Ovary (tissue), 9 donors: ENCODE measurements around the gene ITIH1. TPM values are rescaled to one million over a fixed set of nuclear protein-coding genes. Genes with fewer than 3 reads are reported as not detected.

Experiments used
- DNase-seq, 5 donors: peaks; one replicate each; pipeline ENCODE4 v3.0.0-alpha.2; 2019 to 2020
- H3K27ac ChIP-seq, 2 donors: fragments of 200-600 bp; one replicate each; pipeline versions ENCODE4 v1.5.1 to v1.8.0; 2019 to 2022
- H3K27me3 ChIP-seq: fragments of 200-600 bp; one replicate; pipeline ENCODE4 v1.8.0; 2022
- H3K36me3 ChIP-seq: fragments of 200-600 bp; sonication (generic); one replicate; pipeline ENCODE4 v1.5.1; 2019
- H3K4me1 ChIP-seq: one replicate; pipeline ENCODE4 v1.8.1; 2013; ENCODE audit warnings: mild to moderate bottlenecking, moderate library complexity; ENCODE audit not compliant: insufficient read depth
- H3K4me3 ChIP-seq: fragments of 200-600 bp; sonication (generic); one replicate; pipeline ENCODE4 v1.5.1; 2017
- H3K9me3 ChIP-seq, 2 donors: fragments of 200-600 bp in 1 of 2; sonication (generic) in 1 of 2; one replicate each; pipeline versions ENCODE4 v1.5.1 to v1.8.1; 2013 to 2019; ENCODE audit warnings: mild to moderate bottlenecking in 1 of 2, moderate library complexity in 1 of 2
- EP300 ChIP-seq: sonication (generic); formaldehyde crosslinking; IDR thresholded peaks from one replicate; pipeline ENCODE4 v1.6.1; 2017; ENCODE audit warnings: antibody characterized with exemption
- POLR2A ChIP-seq: fragments of 450-650 bp; IDR thresholded peaks from one replicate; pipeline ENCODE4 v1.6.1; 2017; ENCODE audit warnings: antibody characterized with exemption, mild to moderate bottlenecking, moderate library complexity
- WGBS, 3 donors: extraction: QIAGEN DNeasy Blood & Tissue Kit in 1 of 3; methylation state at CpG; one replicate each; pipeline versions ENCODE4 v1.1.5 to v1.1.7; 2013 to 2017; 5-methylcytosine and 5-hydroxymethylcytosine counted together
- intact Hi-C, 4 donors: fragments of 100-400 bp; cut with DNase I; formaldehyde crosslinking; loops; one replicate each; pipeline versions ENCODE4 v1.11.0 to v1.15.1; 2022 to 2023
- polyA plus RNA-seq, 2 donors: library from polyadenylated mRNA; stranded (reverse); fragments of 200-250 nt in 1 of 2; fragments of 350-450 nt in 1 of 2; fragmentation: Illumina TruSeq in 1 of 2; extraction: RNeasy Lipid Tissue Mini Kit (QIAGEN cat#74804) in 1 of 2; gene quantifications; one replicate each; pipeline ENCODE4 v1.2.3, GENCODE V29; 2013 to 2014
- total RNA-seq, 7 donors: library from RNA; depleted of rRNA in 2 of 7; stranded (reverse); fragments of >200 nt in 2 of 7; fragmentation: NEBNext Ultra II Directional in 3 of 7; extraction: Animal tissue kit (Norgen Biotek cat#: 25700) in 3 of 7; gene quantifications; one replicate each; pipeline versions ENCODE4 v1.1.0 to v1.2.4, GENCODE V29; 2016 to 2023
- TF ChIP-seq, protein P1 (sequence below), 3 donors: fragments of 450-650 bp in 2 of 3; fragments of 200-600 bp in 1 of 3; IDR thresholded peaks; one replicate each; pipeline versions ENCODE4 v1.5.1 to v1.8.0; 2016 to 2022; ENCODE audit warnings: antibody characterized with exemption in 3 of 3, mild to moderate bottlenecking in 1 of 3
- donor health status: DM: no; HTN: no; CAD: no; lungs with moderate emphysema.
- donor health status: DM: no; HTN: no; CAD: no.
- donor health status: Bipolar disorder and iron deficiency.
- donor health status: DM: yes; HTN: yes; CAD: no.
- donor health status: DM: no; HTN: no; CAD: no.
- donor health status: DM: yes; HTN: yes; CAD: no.

ITIH1 gene
- total and polyA plus RNA-seq, 9 donors, result 0.42 to 0.79 (median 0.49) TPM; not detected in 5

DNA sequence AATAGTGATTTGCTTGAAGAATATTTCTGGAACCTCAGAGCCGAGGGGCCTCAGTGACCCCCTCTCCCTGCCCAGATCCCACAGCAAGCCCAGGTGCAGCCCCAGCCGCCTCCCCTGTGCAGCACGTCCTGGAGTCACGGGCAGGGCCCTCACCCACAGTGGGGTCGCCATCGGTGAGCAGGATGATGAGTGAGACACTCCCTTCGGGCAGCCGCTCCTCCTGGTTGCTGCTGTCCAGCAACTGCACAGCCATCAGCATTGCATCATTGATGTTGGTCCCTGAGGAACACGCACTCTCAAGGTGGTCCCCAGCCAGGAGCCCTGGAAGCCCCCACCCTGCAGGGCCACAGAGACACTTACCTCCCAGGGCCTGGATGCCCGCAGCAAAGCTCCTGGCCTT is 46.6 kb downstream of the ITIH1 start:
- Histone ChIP-seq H3K27me3 (no peaks in the 10 kb centered on the region), H3K36me3 (no peaks in the 10 kb centered on the region), H3K9me3 (no peaks in the 10 kb centered on the region), H3K4me3 (no peak overlapping the region), H3K4me1 (no peaks in the 10 kb centered on the region), H3K27ac (no peak overlapping the region)
- intact Hi-C loops, result no loop called here
- TF ChIP-seq POLR2A (no peak), EP300 (no peak)
- TF ChIP-seq, protein P1, sequence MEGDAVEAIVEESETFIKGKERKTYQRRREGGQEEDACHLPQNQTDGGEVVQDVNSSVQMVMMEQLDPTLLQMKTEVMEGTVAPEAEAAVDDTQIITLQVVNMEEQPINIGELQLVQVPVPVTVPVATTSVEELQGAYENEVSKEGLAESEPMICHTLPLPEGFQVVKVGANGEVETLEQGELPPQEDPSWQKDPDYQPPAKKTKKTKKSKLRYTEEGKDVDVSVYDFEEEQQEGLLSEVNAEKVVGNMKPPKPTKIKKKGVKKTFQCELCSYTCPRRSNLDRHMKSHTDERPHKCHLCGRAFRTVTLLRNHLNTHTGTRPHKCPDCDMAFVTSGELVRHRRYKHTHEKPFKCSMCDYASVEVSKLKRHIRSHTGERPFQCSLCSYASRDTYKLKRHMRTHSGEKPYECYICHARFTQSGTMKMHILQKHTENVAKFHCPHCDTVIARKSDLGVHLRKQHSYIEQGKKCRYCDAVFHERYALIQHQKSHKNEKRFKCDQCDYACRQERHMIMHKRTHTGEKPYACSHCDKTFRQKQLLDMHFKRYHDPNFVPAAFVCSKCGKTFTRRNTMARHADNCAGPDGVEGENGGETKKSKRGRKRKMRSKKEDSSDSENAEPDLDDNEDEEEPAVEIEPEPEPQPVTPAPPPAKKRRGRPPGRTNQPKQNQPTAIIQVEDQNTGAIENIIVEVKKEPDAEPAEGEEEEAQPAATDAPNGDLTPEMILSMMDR (IDR thresholded peaks at IDR 0.05), result no peak
- WGBS, 3 donors, result 93 to 97% (median 97%) methylated on average over 10 of the region's 10 CpGs
- no peak for DNase-seq

DNA sequence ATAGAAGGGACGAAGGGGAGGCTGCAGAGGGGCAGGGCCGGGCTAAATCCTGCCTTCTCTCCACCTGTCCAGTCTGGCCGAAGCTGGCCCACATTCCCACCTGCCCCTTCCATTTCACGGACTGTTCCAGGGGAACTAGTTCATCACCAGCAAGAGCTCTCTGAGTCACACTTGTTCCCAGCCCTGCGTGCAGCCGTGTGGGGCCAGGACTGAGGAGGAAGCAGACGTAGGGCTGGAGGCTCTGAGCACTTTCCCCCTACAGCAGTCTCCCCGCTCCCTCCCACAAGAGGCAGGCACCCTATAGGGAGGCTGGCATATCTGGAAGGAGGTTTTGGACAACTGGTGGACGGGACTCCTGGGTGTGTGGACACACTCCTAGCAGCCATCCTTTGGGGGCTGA is 50.0 kb downstream of the ITIH1 start:
- Histone ChIP-seq H3K4me3 (no peak overlapping the region), H3K27me3 (no peaks in the 10 kb centered on the region), H3K36me3 (no peaks in the 10 kb centered on the region), H3K9me3 (no peaks in the 10 kb centered on the region), H3K27ac (no peak overlapping the region), H3K4me1 (no peaks in the 10 kb centered on the region)
- TF ChIP-seq, protein P1 (IDR thresholded peaks at IDR 0.05), result no peak
- DNase-seq, result no peak
- intact Hi-C loops, result no loop called here
- 51 to 63% (median 56%) methylated on average over 8 to 9 of the region's 9 CpGs for WGBS, 3 donors

DNA sequence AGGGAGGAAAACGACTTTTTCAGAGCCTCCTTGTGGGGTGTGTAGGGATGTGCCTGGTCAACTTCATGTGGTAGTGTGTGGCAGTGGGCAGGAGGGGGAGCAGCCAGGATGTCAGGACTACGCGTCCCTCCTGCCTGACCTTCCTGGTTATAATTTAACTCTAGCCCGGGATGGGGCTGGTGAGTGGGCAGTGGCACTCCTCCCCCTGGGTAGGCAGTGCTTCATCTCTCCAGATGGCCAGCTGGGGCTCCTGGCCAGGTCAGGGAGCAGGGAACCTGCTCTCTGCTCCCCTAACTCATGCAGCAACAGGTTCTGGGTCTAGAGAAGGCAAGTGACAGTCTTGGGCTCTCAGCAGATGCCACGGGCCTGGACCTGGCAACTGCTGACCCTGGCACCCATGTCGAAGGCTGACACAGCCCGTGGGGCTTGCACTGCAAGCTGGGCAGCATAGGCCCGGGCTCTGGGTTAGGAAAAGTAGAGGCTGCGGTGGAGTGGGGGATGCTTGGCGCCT is 50.5 kb downstream of the ITIH1 start:
- H3K9me3 ChIP-seq, result no peaks in the 10 kb centered on the region
- no peaks in the 10 kb centered on the region for H3K27me3 ChIP-seq
- DNase-seq, result no peak
- no peaks in the 10 kb centered on the region for H3K36me3 ChIP-seq
- H3K4me3 ChIP-seq, result no peak overlapping the region
- WGBS, 3 donors, result 53 to 62% (median 55%) methylated on average over 10 of the region's 10 CpGs
- no peaks in the 10 kb centered on the region for H3K4me1 ChIP-seq
- TF ChIP-seq EP300 (no peak), POLR2A (no peak)
- TF ChIP-seq, protein P1 (IDR thresholded peaks at IDR 0.05), result no peak
- intact Hi-C loops, result no loop called here
- no peak overlapping the region for H3K27ac ChIP-seq

DNA sequence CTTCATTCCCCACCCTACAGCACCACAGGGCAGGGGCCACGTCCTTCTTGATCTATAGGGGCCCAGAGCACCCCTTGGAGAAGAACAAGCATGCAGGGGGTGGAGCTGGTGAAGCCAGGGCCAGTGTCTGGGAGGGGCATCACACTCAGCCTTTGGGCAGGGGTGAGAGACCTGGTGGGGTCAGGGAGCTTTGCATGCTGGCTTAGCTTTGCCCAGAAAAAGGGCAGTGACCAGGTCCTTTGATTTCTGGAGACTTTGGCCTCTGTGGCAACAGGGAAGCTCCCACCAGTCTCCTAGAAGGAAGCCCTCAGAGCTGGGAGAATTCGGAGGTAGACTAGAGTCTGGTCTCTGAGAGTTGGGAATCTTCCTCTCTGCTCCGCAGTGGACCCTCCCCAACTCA is 52.1 kb downstream of the ITIH1 start:
- Histone ChIP-seq H3K27me3 (no peaks in the 10 kb centered on the region), H3K36me3 (no peaks in the 10 kb centered on the region), H3K4me1 (no peaks in the 10 kb centered on the region), H3K27ac (no peak overlapping the region), H3K4me3 (no peak overlapping the region), H3K9me3 (no peaks in the 10 kb centered on the region)
- WGBS, 3 donors, result 88 to 90% (median 89%) methylated on average over 3 of the region's 3 CpGs
- TF ChIP-seq, protein P1 (IDR thresholded peaks at IDR 0.05), result no peak
- TF ChIP-seq POLR2A, result no peak
- intact Hi-C loops, result no loop called here
- DNase-seq, result no peak
